Body of pancreas (tissue), 4 donors: ENCODE measurements around the gene PLEKHF1. TPM values are rescaled to one million over a fixed set of nuclear protein-coding genes. Genes with fewer than 3 reads are reported as not detected.

Experiments
- ATAC-seq: fragments of 150-250 bp; one replicate; pipeline ENCODE4 v1.9.1; 2016
- DNase-seq, 4 donors: peaks; one replicate each; pipeline ENCODE4 v3.0.0-alpha.2; 2019
- H3K27ac ChIP-seq, 4 donors: fragments of 200-600 bp; sonication (generic); 1 replicate in 3 of 4; 2 replicates in 1 of 4; pipeline versions ENCODE4 v1.5.1 to v1.6.1; 2016 to 2019; ENCODE audit warnings: mild to moderate bottlenecking in 1 of 4, mixed read lengths in 1 of 4, moderate library complexity in 1 of 4
- H3K27me3 ChIP-seq, 2 donors: fragments of 200-600 bp; sonication (generic); one replicate each; pipeline ENCODE4 v1.6.0; 2016; ENCODE audit warnings: mild to moderate bottlenecking in 1 of 2
- H3K36me3 ChIP-seq, 2 donors: fragments of 200-600 bp; sonication (generic); replicated peaks in 1 of 2; 2 replicates each; pipeline ENCODE4 v1.5.1; 2016; ENCODE audit warnings: low read depth in 2 of 2; ENCODE audit not compliant: insufficient read depth in 1 of 2
- H3K4me1 ChIP-seq: fragments of 200-600 bp; sonication (generic); one replicate; pipeline ENCODE4 v1.6.0; 2016
- H3K4me3 ChIP-seq, 2 donors: fragments of 200-600 bp; sonication (generic); 1 replicate in 1 of 2; 2 replicates in 1 of 2; pipeline ENCODE4 v1.5.1; 2016 to 2019
- H3K9me3 ChIP-seq, 3 donors: fragments of 200-600 bp; sonication (generic); 1 replicate in 2 of 3; 2 replicates in 1 of 3; pipeline ENCODE4 v1.5.1; 2016
- POLR2A ChIP-seq, 3 donors: fragments of 450-650 bp; IDR thresholded peaks; one replicate each; pipeline ENCODE4 v1.6.1; 2016; ENCODE audit warnings: antibody characterized with exemption in 3 of 3, mild to moderate bottlenecking in 2 of 3
- WGBS, 2 donors: methylation state at CpG; one replicate each; pipeline ENCODE4 v1.1.5; 2017; 5-methylcytosine and 5-hydroxymethylcytosine counted together
- intact Hi-C: fragments of 100-400 bp; cut with DNase I; formaldehyde crosslinking; loops from one replicate; pipeline ENCODE4 v1.15.1; 2023
- total RNA-seq, 2 donors: library from RNA; depleted of rRNA; stranded (reverse); fragments of >200 nt; gene quantifications; one replicate each; pipeline ENCODE4 v1.1.0, GENCODE V29; 2016
- TF ChIP-seq, protein P1 (sequence below), 7 experiments: fragments of 450-650 bp in 4 of 7; fragments of 200-600 bp in 3 of 7; sonication (generic) in 3 of 7; IDR thresholded peaks; one replicate each; pipeline ENCODE4 v1.5.1; 2016 to 2019; ENCODE audit warnings: antibody characterized with exemption in 7 of 7

Gene PLEKHF1
- total RNA-seq, 2 donors from 2014 or later, result 13.5 to 16.5 TPM

- Histone ChIP-seq H3K4me1 (peaks cover 12% of the 10 kb centered on the region), H3K9me3 (no peaks in the 10 kb centered on the region), H3K27ac (no peak overlapping the region), H3K4me3 (no peak overlapping the region), H3K27me3 (no peaks in the 10 kb centered on the region), H3K36me3 (no peaks in the 10 kb centered on the region)
- intact Hi-C loops, result no loop called here
- TF ChIP-seq, protein P1, sequence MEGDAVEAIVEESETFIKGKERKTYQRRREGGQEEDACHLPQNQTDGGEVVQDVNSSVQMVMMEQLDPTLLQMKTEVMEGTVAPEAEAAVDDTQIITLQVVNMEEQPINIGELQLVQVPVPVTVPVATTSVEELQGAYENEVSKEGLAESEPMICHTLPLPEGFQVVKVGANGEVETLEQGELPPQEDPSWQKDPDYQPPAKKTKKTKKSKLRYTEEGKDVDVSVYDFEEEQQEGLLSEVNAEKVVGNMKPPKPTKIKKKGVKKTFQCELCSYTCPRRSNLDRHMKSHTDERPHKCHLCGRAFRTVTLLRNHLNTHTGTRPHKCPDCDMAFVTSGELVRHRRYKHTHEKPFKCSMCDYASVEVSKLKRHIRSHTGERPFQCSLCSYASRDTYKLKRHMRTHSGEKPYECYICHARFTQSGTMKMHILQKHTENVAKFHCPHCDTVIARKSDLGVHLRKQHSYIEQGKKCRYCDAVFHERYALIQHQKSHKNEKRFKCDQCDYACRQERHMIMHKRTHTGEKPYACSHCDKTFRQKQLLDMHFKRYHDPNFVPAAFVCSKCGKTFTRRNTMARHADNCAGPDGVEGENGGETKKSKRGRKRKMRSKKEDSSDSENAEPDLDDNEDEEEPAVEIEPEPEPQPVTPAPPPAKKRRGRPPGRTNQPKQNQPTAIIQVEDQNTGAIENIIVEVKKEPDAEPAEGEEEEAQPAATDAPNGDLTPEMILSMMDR (IDR thresholded peaks at IDR 0.05), result no peak
- no peak for TF ChIP-seq POLR2A (IDR thresholded peaks at IDR 0.05)
- ATAC-seq (no peak), DNase-seq (peak in 1 of 4 donors; percentile 20)
- 70 to 71% methylated on average over 3 to 13 of the region's 13 CpGs for WGBS, 2 donors
These were observed 16.4 kb downstream of the PLEKHF1 start for GRCh38 chr19:29681422-29682235.

GRCh38 chr19:29682236-29682895 lies 17.1 kb downstream of the PLEKHF1 start:
- TF ChIP-seq POLR2A (IDR thresholded peaks at IDR 0.05), result no peak
- TF ChIP-seq, protein P1 (IDR thresholded peaks at IDR 0.05), result no peak
- H3K36me3 ChIP-seq, result no peaks in the 10 kb centered on the region
- H3K27me3 ChIP-seq, result no peaks in the 10 kb centered on the region
- no peak for ATAC-seq
- DNase-seq, result no peak
- no peak overlapping the region for H3K27ac ChIP-seq
- H3K9me3 ChIP-seq, result no peaks in the 10 kb centered on the region
- peaks cover 5% of the 10 kb centered on the region for H3K4me1 ChIP-seq
- intact Hi-C loops, result no loop called here
- 59 to 61% methylated on average over 5 to 11 of the region's 16 CpGs for WGBS, 2 donors
- no peak overlapping the region for H3K4me3 ChIP-seq

- Histone ChIP-seq H3K36me3 (no peaks in the 10 kb centered on the region), H3K27me3 (no peaks in the 10 kb centered on the region), H3K4me3 (no peak overlapping the region), H3K4me1 (no peaks in the 10 kb centered on the region), H3K27ac (no peak overlapping the region), H3K9me3 (no peaks in the 10 kb centered on the region)
- no peak for DNase-seq
- 60 to 63% methylated on average over 7 to 10 of the region's 10 CpGs for WGBS, 2 donors
- intact Hi-C loops, result no loop called here
- TF ChIP-seq, protein P1 (IDR thresholded peaks at IDR 0.05), result no peak
- no peak for TF ChIP-seq POLR2A (IDR thresholded peaks at IDR 0.05)
- ATAC-seq, result no peak
These were observed 17.7 kb downstream of the PLEKHF1 start for GRCh38 chr19:29683009-29683408.

GRCh38 chr19:29685326-29685725 lies 20.1 kb downstream of the PLEKHF1 start:
- H3K27ac ChIP-seq, result no peak overlapping the region
- intact Hi-C loops, result no loop called here
- 38 to 54% methylated on average over 4 to 7 of the region's 7 CpGs for WGBS, 2 donors
- H3K4me3 ChIP-seq, result no peak overlapping the region
- H3K36me3 ChIP-seq, result no peaks in the 10 kb centered on the region
- ATAC-seq, result no peak
- no peaks in the 10 kb centered on the region for H3K4me1 ChIP-seq
- H3K9me3 ChIP-seq, result no peaks in the 10 kb centered on the region
- DNase-seq, result no peak
- no peaks in the 10 kb centered on the region for H3K27me3 ChIP-seq
- TF ChIP-seq, protein P1 (IDR thresholded peaks at IDR 0.05), result no peak
- TF ChIP-seq POLR2A (IDR thresholded peaks at IDR 0.05), result no peak
